Fibroblast of skin of left biceps (primary cell): ENCODE measurements around the gene DSTN.

Source experiments
- DNase-seq, 2 experiments: peaks; one replicate each; pipeline ENCODE4 v3.0.0-alpha.2; 2013; ENCODE audit warnings: low read depth in 2 of 2

The DSTN gene

GRCh38 chr20:17622851-17623508, 53.1 kb downstream of the DSTN start:
- DNase-seq, result no peak

DNA sequence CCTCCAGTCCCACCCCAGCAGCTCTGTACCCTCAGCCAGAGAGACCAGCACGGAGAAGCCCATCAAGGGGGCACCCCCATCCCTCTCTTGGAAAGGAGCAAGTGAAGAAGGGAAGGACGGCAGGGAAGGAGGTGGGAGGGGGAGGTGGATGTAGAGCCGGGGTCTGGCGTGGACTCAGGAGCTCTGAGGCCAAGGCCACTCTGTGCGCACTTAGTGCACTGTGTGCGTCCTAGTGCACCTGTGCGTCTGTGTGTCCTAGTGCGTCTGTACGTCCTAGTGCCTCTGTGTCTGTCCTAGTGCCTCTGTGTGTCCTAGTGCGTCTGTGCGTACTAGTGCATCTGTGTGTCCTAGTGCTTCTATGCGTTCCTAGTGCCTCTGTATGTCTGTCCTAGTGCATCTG, 54.2 kb downstream of the DSTN start:
- DNase-seq, result no peak

GRCh38 chr20:17624551-17625245, 54.8 kb downstream of the DSTN start:
- DNase-seq, result no peak

GRCh38 chr20:17625246-17626051, 55.6 kb downstream of the DSTN start:
- DNase-seq, result no peak

DNA sequence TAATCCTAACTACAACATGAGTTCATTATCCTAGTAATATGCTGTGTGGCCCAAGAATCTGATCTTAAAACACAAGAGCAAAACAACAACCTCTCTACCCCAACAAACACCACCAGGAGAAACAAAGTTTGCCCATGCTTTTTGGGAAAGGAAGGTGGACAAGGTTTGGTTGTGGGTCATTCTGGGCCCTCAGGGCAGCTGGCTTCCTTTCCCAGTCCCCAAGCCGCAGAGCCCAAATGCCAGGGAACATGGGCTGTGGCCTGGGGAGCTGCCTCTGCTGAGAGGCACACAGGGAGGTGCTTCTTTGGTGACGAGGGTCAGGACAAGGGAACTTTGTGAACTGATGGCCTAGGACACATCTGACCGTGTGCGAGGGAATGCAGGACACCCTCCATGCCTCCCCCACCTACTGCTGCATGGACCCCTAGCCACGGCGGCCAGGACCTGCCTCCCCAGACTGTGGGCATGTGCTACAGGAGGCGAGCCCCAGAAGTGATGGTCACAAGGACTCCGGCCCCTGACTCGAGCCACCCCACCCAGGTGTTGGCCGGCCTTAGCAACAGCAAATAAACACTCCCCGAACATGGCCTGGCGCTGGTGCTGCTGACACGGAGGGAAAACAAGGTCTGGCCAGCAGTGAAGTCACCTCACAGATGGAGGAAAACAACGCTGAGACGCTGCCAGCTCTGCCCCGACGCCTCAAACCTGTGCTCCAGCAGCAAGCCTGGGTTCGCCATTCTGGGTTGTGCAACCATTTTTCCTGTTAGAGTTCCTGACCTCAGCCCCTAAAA, 56.5 kb downstream of the DSTN start:
- DNase-seq, result no peak

DNA sequence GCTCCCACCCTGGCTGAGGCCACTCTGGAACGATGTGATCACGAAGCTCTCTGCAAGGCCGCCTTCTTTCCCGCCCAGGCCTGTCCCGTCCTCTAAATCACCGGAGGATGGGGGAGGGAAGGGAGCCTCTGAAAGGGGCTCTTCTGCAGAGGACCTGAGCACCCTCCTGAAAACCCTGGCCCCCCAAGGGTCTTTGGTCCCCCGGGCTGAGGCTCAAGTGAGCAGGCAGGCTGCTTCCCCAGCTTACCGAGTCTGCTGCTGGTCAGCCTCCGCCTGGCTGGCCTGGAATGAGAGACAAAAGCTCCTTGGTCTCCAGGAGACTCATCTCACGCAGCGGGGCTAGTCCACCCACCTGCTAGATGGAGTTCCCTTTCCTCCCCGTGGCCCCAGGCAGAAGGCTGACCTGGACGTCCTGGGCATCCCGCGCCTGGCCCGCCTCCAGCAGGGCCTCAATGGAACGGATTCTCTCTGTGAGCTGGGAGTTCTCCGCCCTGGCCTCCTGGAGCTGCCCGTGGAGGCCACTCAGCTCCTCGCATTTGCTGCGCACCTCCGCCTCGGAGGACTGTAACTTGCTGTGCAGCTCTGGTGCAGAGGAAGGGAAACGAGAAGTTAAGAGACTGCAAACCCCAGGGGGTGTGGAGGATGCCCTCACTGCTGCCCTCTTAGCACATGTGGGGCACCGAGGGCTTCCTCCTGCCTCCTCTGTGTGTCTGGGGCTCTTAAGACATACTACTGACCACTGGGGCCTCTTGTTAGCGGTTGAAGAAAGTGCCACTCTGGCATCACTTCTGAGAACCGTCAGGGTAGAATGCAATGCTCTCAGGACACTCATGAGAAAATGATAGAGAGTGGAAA, 57.5 kb downstream of the DSTN start:
- DNase-seq, result no peak

DNA sequence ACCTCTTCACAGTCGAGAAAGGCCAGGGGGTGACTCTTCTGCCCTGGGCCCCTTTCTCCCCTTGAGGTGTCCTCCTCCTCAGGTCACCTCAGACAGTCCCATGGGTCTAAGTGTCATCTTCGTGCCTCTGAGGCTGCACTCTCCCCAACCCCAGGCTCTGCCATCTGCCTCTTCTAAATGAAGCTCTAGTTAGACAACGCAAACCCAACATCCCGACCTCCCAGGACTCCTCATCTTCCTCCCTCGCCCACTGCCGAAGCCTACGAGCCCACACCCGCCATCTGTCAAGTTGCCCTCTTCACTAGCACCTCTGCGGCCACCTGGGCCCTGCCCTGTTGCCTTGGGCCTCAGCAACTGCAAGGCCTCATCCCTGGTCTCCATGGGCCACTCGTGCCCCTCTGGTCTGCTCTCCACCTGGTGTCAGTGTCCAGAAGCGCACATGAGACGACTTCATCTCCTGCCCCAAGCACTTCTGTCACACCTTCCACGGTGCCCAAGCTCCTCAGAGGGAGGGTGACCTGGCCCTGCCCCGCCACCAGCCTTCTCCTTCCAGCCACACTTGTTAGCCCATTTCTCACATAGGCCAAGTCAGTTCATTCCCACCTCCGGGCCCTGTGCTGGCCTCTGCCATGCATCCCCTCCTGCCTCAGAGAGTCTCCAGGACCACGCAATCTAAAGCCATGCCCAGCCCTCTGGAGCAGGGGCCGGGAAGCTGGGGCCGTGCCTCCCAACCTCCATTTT, 58.4 kb downstream of the DSTN start:
- DNase-seq, result no peak

GRCh38 chr20:17629025-17629424, 59.1 kb downstream of the DSTN start:
- DNase-seq, result no peak

DNA sequence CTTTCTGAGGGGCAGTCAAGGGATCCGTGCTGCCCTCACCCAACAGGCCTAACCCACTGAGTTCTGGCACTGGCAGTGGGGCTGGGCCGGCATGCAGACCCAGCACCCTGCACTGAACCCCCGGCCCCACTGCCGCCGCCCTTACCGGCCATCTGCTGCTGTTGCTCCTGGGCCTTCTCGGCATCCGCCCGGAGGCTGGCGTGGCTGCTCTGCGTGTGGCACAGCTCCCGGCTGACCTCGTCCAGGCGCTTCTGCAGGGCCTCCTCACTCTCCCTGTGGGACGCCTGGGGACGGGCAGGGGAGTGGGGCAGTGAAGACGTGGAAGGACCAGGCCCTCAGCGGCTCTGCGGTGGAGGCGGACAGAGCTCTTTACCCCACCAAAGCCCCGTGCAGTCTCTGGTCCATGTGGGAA, 59.8 kb downstream of the DSTN start:
- no peak for DNase-seq

- no peak for DNase-seq
Measured at GRCh38 chr20:17630151-17630805, 60.4 kb downstream of the DSTN start.

DNA sequence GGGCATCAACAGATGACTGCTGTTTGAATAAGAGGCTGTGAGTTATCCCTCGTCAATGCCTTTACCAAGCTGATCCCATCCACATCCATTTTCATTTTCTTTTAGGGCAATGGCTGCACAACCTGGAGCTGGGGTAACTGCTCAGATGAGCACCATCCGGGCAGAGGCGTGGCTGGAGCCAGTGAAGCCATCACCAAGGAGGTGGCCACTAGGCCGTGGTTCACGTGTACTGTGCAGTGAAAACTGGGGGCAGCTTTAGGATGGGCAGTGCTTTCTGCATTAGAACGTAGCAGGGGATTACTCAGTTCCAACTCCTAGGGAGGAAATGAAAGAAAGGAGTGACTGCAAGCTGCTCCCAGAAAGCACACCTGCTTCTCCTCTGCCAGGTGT, 60.9 kb downstream of the DSTN start:
- DNase-seq, result no peak

GRCh38 chr20:17631576-17632319, 61.9 kb downstream of the DSTN start:
- no peak for DNase-seq

- no peak for DNase-seq
Measured at GRCh38 chr20:17633221-17633849, 63.5 kb downstream of the DSTN start.

DNA sequence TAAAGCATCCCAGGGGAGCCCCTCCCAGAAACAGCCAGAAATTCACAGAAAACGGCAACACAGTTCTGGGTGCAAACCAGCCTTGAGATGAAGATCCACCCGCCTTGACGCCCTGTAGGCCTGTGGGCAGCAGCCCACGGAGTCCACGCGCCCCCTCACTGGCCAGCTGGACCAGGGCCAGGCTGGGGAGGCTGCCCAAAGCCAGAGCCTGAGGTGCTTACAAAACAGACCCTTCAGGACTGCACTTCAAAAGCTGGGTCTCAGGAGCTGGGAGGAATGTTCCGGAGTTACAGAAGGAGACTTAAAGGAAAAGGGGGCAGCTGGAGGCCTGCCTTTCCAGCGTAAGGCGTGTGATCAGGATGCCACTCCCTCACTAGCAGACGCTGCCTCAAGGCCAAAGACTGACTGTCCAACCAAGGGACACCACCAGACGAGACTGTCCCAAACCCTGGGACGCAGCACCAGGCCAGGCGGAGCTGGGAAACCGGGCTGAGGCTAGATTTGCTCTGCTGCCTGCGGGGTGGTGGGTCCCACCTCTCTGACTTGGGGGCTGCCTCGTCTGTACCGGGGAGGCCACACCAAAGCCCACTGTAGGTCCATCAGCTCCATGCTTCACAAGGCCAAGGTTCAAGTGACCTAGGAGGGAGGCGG, 64.1 kb downstream of the DSTN start:
- no peak for DNase-seq

GRCh38 chr20:17634661-17635331, 64.9 kb downstream of the DSTN start:
- no peak for DNase-seq

- no peak for DNase-seq
Measured at GRCh38 chr20:17635332-17636244, 65.7 kb downstream of the DSTN start.
